Measurements from ENCODE around the gene RMC1.

- TF ChIP-seq POLR2A (IDR thresholded peaks at IDR 0.05) = no peak
- no peak for TF ChIP-seq CTCF (IDR thresholded peaks at IDR 0.05)
Measured at GRCh38 chr18:23529604-23530003, 26.3 kb downstream of the RMC1 start.

All from sigmoid colon (tissue), 3 donors.